Natural killer cell (primary cell): ENCODE data around the gene KDM5B. TPM values are rescaled to one million over a fixed set of nuclear protein-coding genes. Genes with fewer than 3 reads are reported as not detected.

Experiments used
- ATAC-seq, 3 donors: fragments of 150-1000 bp in 2 of 3; fragments of 200-7000 bp in 1 of 3; cut with Tn5 transposase; 1 replicate in 1 of 3; 2 replicates in 2 of 3; pipeline ENCODE4 v1.10.0; 2021; ENCODE audit warnings: mild to moderate bottlenecking in 2 of 3, moderate library complexity in 2 of 3
- DNase-seq, 2 donors: peaks; one replicate each; pipeline versions ENCODE4 v3.0.0 to v3.0.0-alpha.2; 2013 to 2021; ENCODE audit warnings: mixed read lengths in 1 of 2
- H3K27ac ChIP-seq: one replicate; pipeline ENCODE4 v1.5.1; 2013; ENCODE audit warnings: mild to moderate bottlenecking, low read length
- H3K27me3 ChIP-seq: one replicate; pipeline ENCODE4 v1.6.1; 2013; ENCODE audit warnings: low read length; ENCODE audit not compliant: control insufficient read depth, insufficient read depth
- H3K36me3 ChIP-seq: one replicate; pipeline ENCODE4 v1.6.1; 2013; ENCODE audit warnings: low read length; ENCODE audit not compliant: control insufficient read depth, insufficient read depth
- H3K4me1 ChIP-seq: one replicate; pipeline ENCODE4 v1.6.1; 2013; ENCODE audit warnings: low read length; ENCODE audit not compliant: control insufficient read depth, insufficient read depth
- H3K4me3 ChIP-seq: one replicate; pipeline ENCODE4 v1.5.1; 2013; ENCODE audit warnings: low read length
- H3K9me3 ChIP-seq: one replicate; pipeline ENCODE4 v1.6.1; 2013; ENCODE audit warnings: low read length; ENCODE audit not compliant: control insufficient read depth, insufficient read depth
- H3K27ac Mint-ChIP-seq, 2 donors: one replicate each; pipeline ENCODE4 v1.8.0; 2022; ENCODE audit warnings: mild to moderate bottlenecking in 2 of 2, mixed read lengths in 2 of 2, moderate library complexity in 1 of 2
- H3K27me3 Mint-ChIP-seq, 2 donors: one replicate each; pipeline ENCODE4 v1.8.0; 2022; ENCODE audit warnings: low read depth in 2 of 2, mixed read lengths in 2 of 2
- H3K36me3 Mint-ChIP-seq: one replicate; pipeline ENCODE4 v1.8.0; 2022; ENCODE audit warnings: mixed read lengths
- H3K4me1 Mint-ChIP-seq, 2 donors: one replicate each; pipeline ENCODE4 v1.8.0; 2022; ENCODE audit warnings: mixed read lengths in 2 of 2
- H3K4me3 Mint-ChIP-seq: one replicate; pipeline ENCODE4 v1.8.0; 2022; ENCODE audit warnings: mild to moderate bottlenecking, moderate library complexity, mixed read lengths
- H3K9me3 Mint-ChIP-seq, 2 donors: one replicate each; pipeline ENCODE4 v1.8.0; 2022; ENCODE audit warnings: mixed read lengths in 2 of 2
- WGBS: methylation state at CpG from one replicate; pipeline ENCODE4 v1.1.7; 2013; ENCODE audit warnings: missing lambda C conversion rate; ENCODE audit not compliant: insufficient coverage; 5-methylcytosine and 5-hydroxymethylcytosine counted together
- intact Hi-C: fragments of 100-400 bp; cut with micrococcal nuclease; formaldehyde crosslinking; loops from one replicate; pipeline ENCODE4 v1.14.2; 2022
- total RNA-seq, 4 donors: library from RNA; stranded (reverse); fragments of 120-200 nt in 1 of 4; gene quantifications; one replicate each; pipeline versions ENCODE4 v1.2.3 to v1.2.4, GENCODE V29; 2013 to 2022
- TF ChIP-seq, protein P1 (sequence below): fragments of 200-600 bp; IDR thresholded peaks from one replicate; pipeline ENCODE4 v1.8.0; 2022; ENCODE audit warnings: antibody characterized with exemption

The KDM5B gene
- total RNA-seq, 3 donors from 2014 or later (not counting 1 experiment from before 2014, with no cell fraction given) = 107 to 121 (median 108) TPM

DNA sequence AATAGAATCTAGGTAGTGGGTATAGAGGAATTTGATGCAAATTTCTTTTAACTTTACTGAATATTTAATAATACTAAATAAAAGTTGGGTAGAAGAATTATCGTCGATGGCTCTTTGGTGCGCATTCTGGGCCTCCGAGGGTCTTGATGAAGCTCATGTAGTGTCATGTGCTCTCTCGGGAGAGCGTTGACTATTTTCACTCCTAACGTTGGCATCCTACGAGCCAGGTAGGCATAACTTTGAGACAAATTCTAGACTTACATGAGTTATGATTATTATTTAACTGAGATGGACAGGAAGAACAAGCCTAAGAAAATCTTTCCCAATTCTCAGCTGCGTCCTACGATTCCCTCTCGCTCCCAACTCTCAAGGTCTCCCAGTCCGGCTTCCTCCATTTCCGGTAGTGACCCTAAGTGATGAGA is 2.0 kb upstream of the KDM5B start:
- Mint-ChIP-seq H3K4me3 (peak overlapping the region; percentile 84), H3K9me3 (no peaks in the 10 kb centered on the region), H3K36me3 (no peaks in the 10 kb centered on the region), H3K4me1 (peaks cover 40 to 59% of the 10 kb centered on the region in 2 donors), H3K27me3 (no peaks in the 10 kb centered on the region), H3K27ac (peak overlapping the region; percentile 82 to 90)
- Histone ChIP-seq H3K4me3 (peak overlapping the region; percentile 66), H3K36me3 (no peaks in the 10 kb centered on the region), H3K27me3 (no peaks in the 10 kb centered on the region), H3K4me1 (peaks cover 22% of the 10 kb centered on the region), H3K27ac (peak overlapping the region; percentile 73), H3K9me3 (no peaks in the 10 kb centered on the region)
- ATAC-seq = no peak
- intact Hi-C loops = loop anchor here (2.0 to 10.0 kb wide), 2 partner anchors 79 to 855 kb away; partner anchors contain the start of genes RABIF and TIMM17A
- 17% methylated on average over 13 of the region's 13 CpGs for WGBS
- DNase-seq = no peak
- TF ChIP-seq, protein P1, sequence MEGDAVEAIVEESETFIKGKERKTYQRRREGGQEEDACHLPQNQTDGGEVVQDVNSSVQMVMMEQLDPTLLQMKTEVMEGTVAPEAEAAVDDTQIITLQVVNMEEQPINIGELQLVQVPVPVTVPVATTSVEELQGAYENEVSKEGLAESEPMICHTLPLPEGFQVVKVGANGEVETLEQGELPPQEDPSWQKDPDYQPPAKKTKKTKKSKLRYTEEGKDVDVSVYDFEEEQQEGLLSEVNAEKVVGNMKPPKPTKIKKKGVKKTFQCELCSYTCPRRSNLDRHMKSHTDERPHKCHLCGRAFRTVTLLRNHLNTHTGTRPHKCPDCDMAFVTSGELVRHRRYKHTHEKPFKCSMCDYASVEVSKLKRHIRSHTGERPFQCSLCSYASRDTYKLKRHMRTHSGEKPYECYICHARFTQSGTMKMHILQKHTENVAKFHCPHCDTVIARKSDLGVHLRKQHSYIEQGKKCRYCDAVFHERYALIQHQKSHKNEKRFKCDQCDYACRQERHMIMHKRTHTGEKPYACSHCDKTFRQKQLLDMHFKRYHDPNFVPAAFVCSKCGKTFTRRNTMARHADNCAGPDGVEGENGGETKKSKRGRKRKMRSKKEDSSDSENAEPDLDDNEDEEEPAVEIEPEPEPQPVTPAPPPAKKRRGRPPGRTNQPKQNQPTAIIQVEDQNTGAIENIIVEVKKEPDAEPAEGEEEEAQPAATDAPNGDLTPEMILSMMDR = no peak

DNA sequence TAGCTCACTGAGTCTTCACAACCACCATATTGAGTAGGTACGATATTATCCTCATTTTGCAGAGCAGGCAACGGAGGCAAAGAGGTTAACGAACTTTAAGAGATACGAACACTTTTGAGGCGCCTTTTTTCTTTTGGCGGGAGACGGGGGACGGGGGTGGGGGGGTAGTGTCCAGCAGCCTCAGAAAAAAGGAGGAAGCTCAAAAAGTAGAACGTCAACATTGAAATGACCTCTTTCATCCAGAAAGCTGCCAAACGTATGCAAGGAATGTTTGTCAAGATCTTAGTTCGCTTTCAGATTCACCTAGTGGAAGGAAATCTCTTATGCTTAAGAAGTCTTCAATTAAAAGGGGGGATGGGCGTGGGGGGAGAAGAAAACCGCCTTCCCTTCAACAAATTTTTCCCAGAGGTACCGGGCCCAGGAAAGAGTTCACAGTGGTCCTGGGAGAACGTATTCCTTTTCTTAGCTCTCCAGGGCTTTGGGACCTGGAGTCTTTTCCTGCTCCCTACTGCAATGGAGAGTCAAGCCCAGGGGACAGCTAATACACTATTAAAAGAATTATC is 1.5 kb upstream of the KDM5B start:
- Mint-ChIP-seq H3K36me3 (no peaks in the 10 kb centered on the region), H3K9me3 (no peaks in the 10 kb centered on the region), H3K4me1 (peaks cover 43 to 61% of the 10 kb centered on the region in 2 donors), H3K4me3 (peak overlapping the region; percentile 84), H3K27ac (peak overlapping the region; percentile 82 to 90), H3K27me3 (no peaks in the 10 kb centered on the region)
- ATAC-seq (no peak), DNase-seq (no peak)
- Histone ChIP-seq H3K4me3 (no peak overlapping the region), H3K27ac (no peak overlapping the region), H3K36me3 (no peaks in the 10 kb centered on the region), H3K27me3 (no peaks in the 10 kb centered on the region), H3K4me1 (peaks cover 22% of the 10 kb centered on the region), H3K9me3 (no peaks in the 10 kb centered on the region)
- TF ChIP-seq, protein P1 = no peak
- intact Hi-C loops = loop anchor here (2.0 to 10.0 kb wide), 3 partner anchors 79 to 855 kb away; partner anchors contain the start of genes RABIF, TIMM17A and TMEM183A
- WGBS = 91% methylated on average over 15 of the region's 15 CpGs

DNA sequence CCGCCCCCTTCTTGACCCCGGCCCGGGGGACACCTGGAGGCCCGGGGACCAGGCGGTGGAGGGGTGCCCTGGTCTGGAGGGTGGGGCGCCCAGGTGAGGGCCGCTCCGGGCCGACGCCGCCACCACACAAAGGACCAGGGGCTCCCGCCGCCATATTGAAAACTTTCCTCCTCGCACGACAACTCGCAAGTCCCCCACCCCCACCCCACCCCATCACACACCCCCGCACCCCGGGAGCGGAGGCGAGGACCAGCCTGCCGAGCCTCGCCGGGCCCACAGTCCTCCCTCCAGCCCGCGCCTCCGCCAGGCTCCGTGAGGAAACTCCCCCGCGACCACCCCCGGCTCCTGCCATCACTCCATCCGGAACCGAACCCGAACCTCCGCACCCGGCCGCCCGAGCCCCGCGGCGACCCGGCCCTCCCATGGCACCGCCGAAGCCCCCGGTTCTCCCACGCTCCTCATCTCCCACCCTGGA is 733 bp downstream of the KDM5B start:
- DNase-seq (peak in 1 of 2 donors; percentile 69), ATAC-seq (peak; percentile 21 to 38 (median 22))
- peaks cover 22% of the 10 kb centered on the region for H3K4me1 ChIP-seq
- TF ChIP-seq, protein P1 = no peak
- no peaks in the 10 kb centered on the region for H3K27me3 ChIP-seq
- intact Hi-C loops = loop anchor here (5.0 kb wide), 1 partner anchor 200 kb away; the partner anchor contains the start of gene TMEM183A
- no peaks in the 10 kb centered on the region for H3K9me3 ChIP-seq
- under 1% methylated on average over 45 of the region's 45 CpGs for WGBS
- H3K36me3 Mint-ChIP-seq = no peaks in the 10 kb centered on the region
- no peaks in the 10 kb centered on the region for H3K9me3 Mint-ChIP-seq
- peak overlapping the region; percentile 61 for H3K4me3 ChIP-seq
- peaks cover 43 to 66% of the 10 kb centered on the region in 2 donors for H3K4me1 Mint-ChIP-seq
- H3K27ac ChIP-seq = peak overlapping the region; percentile 14
- no peaks in the 10 kb centered on the region for H3K27me3 Mint-ChIP-seq
- H3K27ac Mint-ChIP-seq = peak overlapping the region in 1 of 2 donors; percentile 88
- no peaks in the 10 kb centered on the region for H3K36me3 ChIP-seq
- H3K4me3 Mint-ChIP-seq = peak overlapping the region; percentile 84
